Stimulated activated memory B cell treated with anti-CD40 and anti-IgM and Interleukin-4, amounts not matched to agents 10 μg/mL and 1 μg/mL and 100 μg/mL, for 72 hours (primary cell): ENCODE results near the gene GATA5.

Experiments used
- ATAC-seq: fragments of 150-1000 bp; cut with Tn5 transposase; 2 replicates; pipeline ENCODE4 v1.10.0; 2021
- H3K27ac Mint-ChIP-seq: one replicate; pipeline ENCODE4 v1.8.0; 2022; ENCODE audit warnings: mild to moderate bottlenecking, mixed read lengths
- H3K27me3 Mint-ChIP-seq: one replicate; pipeline ENCODE4 v1.8.0; 2022; ENCODE audit warnings: mixed read lengths
- H3K36me3 Mint-ChIP-seq: one replicate; pipeline ENCODE4 v1.8.0; 2022; ENCODE audit warnings: mixed read lengths
- H3K4me1 Mint-ChIP-seq: one replicate; pipeline ENCODE4 v1.8.0; 2022; ENCODE audit warnings: mixed read lengths
- H3K4me3 Mint-ChIP-seq: one replicate; pipeline ENCODE4 v1.8.0; 2022; ENCODE audit warnings: mild to moderate bottlenecking, moderate library complexity, mixed read lengths
- H3K9me3 Mint-ChIP-seq: one replicate; pipeline ENCODE4 v1.8.0; 2022; ENCODE audit warnings: mixed read lengths

Gene GATA5

DNA sequence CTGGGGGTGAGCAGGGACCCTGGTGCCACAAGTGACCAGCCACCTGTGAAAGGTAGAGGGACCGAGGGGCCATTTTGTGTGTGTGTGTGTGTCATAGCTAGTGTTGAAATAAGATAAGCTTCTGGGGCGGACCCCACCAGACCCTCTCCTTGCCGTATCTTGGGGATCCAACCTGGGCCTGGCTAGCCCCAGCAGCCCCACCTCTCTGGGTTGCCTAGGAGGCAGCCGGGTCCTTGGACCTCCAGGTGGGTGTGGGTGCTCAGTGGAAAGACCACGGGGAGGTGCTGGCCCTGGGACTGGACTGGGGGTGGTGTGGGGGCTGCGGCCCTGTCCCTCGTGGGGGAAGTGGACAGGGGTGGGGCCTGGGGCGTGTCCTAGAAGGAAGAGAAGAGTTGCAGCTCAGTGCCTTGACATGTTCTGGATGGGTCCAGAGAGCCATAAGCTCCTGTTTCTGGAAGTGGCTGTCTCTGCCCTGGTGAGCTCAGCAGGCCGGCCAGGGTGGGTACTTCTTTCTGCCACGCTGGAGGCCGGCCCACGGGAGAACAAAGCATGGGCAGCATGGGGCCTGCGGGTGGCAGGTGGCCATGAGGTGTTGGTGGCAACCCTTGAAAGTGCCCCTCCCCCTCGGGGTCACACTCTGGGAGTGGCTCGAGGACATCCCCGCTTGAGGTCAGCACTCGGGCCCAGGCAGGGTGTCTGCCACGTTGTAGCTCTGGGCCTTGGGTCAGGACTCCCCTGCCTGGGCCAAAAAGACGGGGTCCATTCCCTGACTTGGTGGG is 56.9 kb downstream of the GATA5 start:
- Mint-ChIP-seq H3K9me3 (peaks cover 4% of the 10 kb centered on the region), H3K27me3 (peaks cover 50% of the 10 kb centered on the region), H3K36me3 (no peaks in the 10 kb centered on the region), H3K27ac (no peak overlapping the region), H3K4me1 (no peaks in the 10 kb centered on the region), H3K4me3 (no peak overlapping the region)
- no peak for ATAC-seq

DNA sequence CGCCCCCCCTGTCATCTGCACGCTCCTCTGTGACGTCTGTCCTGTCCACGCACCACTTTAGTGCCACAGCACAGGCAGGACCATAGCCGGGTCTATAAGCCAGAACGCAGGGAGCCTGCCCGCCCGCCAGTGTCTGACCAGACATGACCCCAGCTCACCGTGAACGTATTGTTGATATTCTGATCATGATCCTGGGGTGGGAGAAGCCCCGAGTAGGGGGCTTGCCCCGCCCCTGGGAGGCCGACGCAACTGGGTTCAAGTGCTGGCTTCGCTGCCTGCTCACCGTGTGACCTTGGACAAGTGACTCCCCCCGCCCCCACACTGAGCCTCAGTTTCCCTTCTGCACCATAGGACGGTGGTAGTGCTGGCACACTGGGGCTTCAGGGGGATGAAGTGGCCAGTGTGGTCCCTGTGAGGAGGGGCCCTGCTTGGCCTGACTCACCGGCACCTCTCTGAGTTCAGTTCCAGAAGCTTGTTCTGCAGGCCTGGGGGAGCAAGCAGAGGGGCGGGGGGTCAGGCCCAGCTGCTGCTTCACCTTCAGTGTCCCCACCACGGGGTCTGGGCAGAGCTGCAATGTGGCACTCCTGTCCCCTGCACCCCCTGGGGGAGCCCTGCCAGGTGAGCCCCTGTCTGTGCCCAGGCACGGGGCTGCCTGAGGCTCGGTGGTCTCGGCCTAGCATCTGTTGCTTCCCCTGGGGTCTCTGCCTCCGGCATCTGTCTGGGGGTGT is 57.6 kb downstream of the GATA5 start:
- H3K27me3 Mint-ChIP-seq, result peaks cover 50% of the 10 kb centered on the region
- peaks cover 4% of the 10 kb centered on the region for H3K9me3 Mint-ChIP-seq
- no peak overlapping the region for H3K27ac Mint-ChIP-seq
- no peaks in the 10 kb centered on the region for H3K36me3 Mint-ChIP-seq
- no peaks in the 10 kb centered on the region for H3K4me1 Mint-ChIP-seq
- no peak for ATAC-seq
- no peak overlapping the region for H3K4me3 Mint-ChIP-seq

GRCh38 chr20:62416651-62417637 is 58.9 kb downstream of the GATA5 start:
- ATAC-seq, result no peak
- no peaks in the 10 kb centered on the region for H3K4me1 Mint-ChIP-seq
- no peaks in the 10 kb centered on the region for H3K36me3 Mint-ChIP-seq
- H3K27me3 Mint-ChIP-seq, result peaks cover 50% of the 10 kb centered on the region
- no peak overlapping the region for H3K4me3 Mint-ChIP-seq
- no peak overlapping the region for H3K27ac Mint-ChIP-seq
- H3K9me3 Mint-ChIP-seq, result peaks cover 4% of the 10 kb centered on the region

DNA sequence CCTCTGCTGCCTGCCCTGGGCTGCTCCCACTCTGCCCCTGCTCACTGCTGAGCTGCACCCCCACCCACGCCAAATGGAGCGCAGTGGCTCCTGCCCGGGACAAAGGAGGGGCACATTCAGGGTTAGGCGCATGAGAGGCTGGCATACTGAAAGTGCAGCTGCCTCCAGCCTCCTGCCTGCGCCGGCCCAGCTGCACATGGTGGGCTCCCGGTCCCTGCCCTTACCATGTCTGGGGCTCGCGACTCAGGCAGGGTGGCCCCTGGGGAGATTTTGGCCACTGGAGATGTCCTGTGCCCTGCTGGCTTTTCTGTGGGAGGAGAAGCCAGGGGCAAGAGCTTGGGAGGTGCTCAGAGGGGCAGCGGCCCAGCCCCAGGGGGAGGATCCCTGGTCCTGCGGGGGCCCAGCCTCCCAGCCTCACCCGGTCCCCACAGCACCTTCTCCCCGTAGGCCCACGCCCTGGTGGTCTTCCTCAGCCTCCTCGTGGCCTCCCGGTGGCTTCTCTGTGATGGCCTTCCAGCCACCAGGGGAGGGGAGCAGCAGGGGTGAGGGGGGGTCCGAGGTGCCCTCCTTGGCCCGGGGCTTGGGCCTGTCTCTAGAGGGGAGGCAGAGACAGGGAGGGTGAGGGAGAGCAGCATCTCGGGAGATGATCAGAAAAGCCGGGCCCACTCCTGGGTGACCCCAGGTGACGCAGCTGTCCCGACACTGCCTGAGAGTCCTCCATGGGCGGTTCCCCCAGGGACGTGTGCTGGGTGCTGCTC is 60.3 kb downstream of the GATA5 start:
- no peak for ATAC-seq
- no peaks in the 10 kb centered on the region for H3K36me3 Mint-ChIP-seq
- H3K4me1 Mint-ChIP-seq, result peaks cover under 1% of the 10 kb centered on the region
- no peak overlapping the region for H3K27ac Mint-ChIP-seq
- peaks cover 50% of the 10 kb centered on the region for H3K27me3 Mint-ChIP-seq
- no peaks in the 10 kb centered on the region for H3K9me3 Mint-ChIP-seq
- no peak overlapping the region for H3K4me3 Mint-ChIP-seq

- peaks cover 16% of the 10 kb centered on the region for H3K4me1 Mint-ChIP-seq
- ATAC-seq, result no peak
- H3K27me3 Mint-ChIP-seq, result peaks cover 41% of the 10 kb centered on the region
- no peaks in the 10 kb centered on the region for H3K9me3 Mint-ChIP-seq
- H3K4me3 Mint-ChIP-seq, result no peak overlapping the region
- no peaks in the 10 kb centered on the region for H3K36me3 Mint-ChIP-seq
- no peak overlapping the region for H3K27ac Mint-ChIP-seq
Measured at GRCh38 chr20:62413896-62414481, 61.8 kb downstream of the GATA5 start.
